Measurements from ENCODE around the gene CLPX.
A peak's percentile ranks its signal among the peaks of the same experiment; 100 is the strongest.
"Not testable (repeated sequence)": the region's sequence is repeated elsewhere in the genome, so short reads cannot be mapped to it uniquely, and the experiment has no call there.

Gene CLPX

GRCh38 chr15:65102912-65103311 is 82.2 kb downstream of the CLPX start:
- no peak overlapping the region for H3K4me3 ChIP-seq (ENCODE audit: low read depth, low read length)

GRCh38 chr15:65101891-65102708 is 83.0 kb downstream of the CLPX start:
- peak overlapping the region; percentile 24 for H3K4me3 ChIP-seq (ENCODE audit: low read depth, low read length)

- H3K4me3 ChIP-seq (ENCODE audit: low read depth, low read length) = peak overlapping the region; percentile 17
Observed at GRCh38 chr15:65101411-65101890, 83.7 kb downstream of the CLPX start.

- H3K4me3 ChIP-seq (ENCODE audit: low read depth, low read length) = no peak overlapping the region
Observed at GRCh38 chr15:65100442-65100841, 84.7 kb downstream of the CLPX start.

- H3K4me3 ChIP-seq (ENCODE audit: low read depth, low read length) = not testable (repeated sequence)
Observed at GRCh38 chr15:65099801-65100200, 85.3 kb downstream of the CLPX start.

DNA sequence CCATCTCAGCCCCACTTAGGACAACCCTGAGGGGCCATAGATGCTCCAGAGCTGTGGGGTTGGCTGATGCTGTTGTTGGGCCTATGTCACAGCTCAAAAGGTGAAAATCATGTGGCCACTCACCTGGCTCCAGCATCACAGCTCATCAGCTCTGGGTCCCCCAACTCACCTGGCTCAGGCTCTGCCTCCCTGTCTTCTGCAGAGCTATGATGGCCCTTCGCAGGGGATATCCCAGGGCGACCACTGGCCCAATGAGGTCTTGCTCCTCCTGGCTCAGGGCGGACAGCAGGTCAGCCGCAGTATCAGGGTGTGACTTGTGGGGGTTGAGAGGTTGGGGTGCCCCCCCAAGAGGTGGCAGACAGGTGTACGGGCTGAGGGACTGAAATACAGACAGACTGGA is 85.8 kb downstream of the CLPX start:
- H3K4me3 ChIP-seq (ENCODE audit: low read depth, low read length) = no peak overlapping the region

All from iPS-11a (cell line).